GM18505 (cell line): ENCODE data around the gene CREB3L2.

Experiments used
- ATAC-seq: cut with Tn5 transposase; IDR thresholded peaks from one replicate; pipeline ENCODE4 v1.9.1; 2021; ENCODE audit not compliant: unreplicated experiment
- POLR2A ChIP-seq: IDR thresholded peaks from 4 replicates; pipeline ENCODE4 v1.6.1; 2011; ENCODE audit warnings: borderline replicate concordance; ENCODE audit not compliant: insufficient read depth, insufficient read length; ENCODE audit errors: extremely low read depth

CREB3L2 gene

DNA sequence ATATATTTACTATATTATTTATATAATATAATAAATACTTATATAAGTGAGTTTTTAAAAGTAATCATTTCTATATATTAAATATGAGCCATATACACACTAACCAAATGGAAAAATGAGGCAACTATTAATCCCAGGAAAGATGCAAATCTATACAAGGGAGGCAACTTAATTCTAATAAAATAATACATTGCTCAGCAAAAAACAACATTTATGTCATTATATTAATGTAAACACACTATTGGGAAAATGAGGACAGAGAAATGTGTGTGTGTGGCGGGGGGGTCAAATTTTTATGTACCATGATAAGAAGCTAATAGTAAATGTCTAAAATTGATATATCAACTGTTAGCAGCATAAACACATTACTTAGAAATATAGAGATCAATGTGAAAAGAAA is 131.8 kb downstream of the CREB3L2 start:
- TF ChIP-seq POLR2A, result no peak
- ATAC-seq, result no peak

DNA sequence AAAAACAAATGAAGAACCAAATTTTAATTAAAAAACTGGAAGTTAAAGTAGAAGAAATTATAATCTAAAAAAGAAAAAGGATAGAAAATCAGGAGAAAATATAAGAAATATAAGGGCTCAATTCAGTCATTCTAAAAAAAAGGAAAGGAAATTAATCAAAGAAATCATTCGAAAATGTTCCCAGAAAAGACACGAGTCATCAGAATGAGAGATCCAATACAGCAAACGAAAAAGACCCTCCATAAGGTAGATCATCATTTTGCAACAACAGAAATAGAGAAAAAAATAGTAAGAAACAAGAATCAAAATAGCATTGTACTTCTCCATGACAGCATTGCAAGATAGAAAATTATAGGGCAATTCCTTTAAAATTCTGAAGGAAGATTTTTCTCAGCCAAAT is 132.6 kb downstream of the CREB3L2 start:
- TF ChIP-seq POLR2A, result no peak
- no peak for ATAC-seq

DNA sequence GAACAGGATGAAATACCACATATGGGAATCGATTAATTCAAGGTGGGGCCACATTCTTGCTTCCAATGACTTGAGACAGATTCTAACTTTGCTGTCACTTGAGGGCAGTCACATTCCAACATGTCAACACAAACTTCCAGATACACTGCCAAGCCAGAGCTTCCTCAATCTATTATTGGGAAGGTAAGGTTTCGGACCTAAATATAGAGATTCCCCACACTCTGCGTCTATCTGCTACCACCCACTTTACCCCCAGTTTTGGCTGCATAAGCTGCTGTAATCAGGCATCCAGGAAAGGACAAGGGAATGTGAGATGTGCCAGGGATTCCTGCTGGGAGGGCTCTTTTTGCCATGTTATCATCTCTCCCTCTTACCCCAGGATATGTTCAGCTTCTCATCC is 134.6 kb downstream of the CREB3L2 start:
- ATAC-seq, result no peak
- no peak for TF ChIP-seq POLR2A

DNA sequence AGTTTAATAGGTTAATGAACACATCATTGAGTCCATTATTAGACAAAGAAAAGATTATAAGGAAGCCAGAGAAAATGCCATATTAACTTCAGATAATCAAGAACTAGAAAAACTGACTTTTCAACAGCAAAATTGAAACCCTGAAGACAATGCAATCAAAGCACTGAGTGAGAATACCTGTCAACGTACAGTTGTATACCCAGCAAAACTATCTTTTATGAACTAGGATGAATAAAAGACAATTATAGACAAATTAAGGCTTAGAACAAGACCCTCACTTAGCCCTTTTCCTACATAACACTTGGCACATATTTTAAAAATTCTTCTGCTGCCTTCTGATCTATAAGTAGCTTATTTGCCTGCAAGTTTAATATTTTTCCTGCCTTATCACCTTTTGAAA is 136.1 kb downstream of the CREB3L2 start:
- no peak for ATAC-seq
- no peak for TF ChIP-seq POLR2A

DNA sequence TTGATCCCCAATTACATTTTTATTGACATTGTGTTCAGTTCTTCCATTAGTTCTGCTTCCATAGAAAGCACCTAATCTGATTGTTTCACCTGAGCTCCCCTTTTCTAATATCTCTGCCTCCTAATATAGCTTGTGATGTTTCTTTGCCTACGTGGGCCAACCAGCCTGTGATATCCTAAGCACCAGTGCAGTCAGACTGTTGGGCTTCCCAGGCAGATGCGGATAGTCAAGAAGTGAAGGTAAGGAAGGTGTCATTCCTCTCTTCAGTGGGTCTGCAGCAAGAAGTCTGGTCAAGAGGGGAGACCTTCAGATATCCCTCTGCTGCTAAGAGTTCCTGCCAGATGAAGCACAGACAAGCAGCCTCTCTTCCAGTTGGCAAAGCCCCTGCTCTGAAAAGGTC is 138.9 kb downstream of the CREB3L2 start:
- no peak for TF ChIP-seq POLR2A
- no peak for ATAC-seq

DNA sequence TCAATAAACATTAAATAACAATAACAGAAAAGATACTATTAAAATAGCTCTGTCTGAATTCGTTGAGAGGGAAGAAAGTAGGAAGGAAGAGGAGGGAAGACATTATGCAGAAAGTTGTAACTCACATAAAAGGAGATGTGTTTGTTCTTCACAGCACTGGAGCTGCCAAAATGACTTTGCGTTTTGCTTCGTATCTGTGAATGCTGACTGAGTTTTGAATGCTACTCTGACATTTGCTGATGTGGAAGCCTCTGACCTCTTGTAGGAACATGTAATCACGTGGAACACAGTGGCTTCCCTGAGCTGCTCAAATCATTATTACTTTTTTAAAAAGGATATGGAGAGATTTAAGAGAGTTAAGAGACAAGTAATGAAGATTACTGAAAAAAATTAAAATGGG is 139.5 kb downstream of the CREB3L2 start:
- no peak for TF ChIP-seq POLR2A

DNA sequence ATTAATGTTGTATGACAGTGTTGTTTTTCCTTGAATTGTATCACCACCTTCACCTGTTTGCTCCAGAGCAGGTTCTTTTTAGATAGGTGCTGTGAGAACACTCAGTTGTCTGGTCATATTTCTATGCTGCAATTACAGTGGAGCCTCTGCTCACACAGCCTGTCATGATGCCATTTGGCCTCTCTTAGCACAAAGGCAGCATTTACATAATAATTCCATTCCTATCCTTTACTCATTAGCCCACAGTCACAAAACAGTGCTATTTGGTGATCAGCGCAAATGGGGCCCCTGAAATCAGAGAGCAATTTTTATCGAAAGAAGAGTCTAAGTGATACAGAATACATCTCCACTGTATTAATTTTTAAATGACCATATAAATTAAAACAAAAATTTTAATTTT is 141.3 kb downstream of the CREB3L2 start:
- ATAC-seq, result no peak
- no peak for TF ChIP-seq POLR2A

More for the DNA sequence above, 139.5 kb downstream of the CREB3L2 start:
- ATAC-seq, result no peak

DNA sequence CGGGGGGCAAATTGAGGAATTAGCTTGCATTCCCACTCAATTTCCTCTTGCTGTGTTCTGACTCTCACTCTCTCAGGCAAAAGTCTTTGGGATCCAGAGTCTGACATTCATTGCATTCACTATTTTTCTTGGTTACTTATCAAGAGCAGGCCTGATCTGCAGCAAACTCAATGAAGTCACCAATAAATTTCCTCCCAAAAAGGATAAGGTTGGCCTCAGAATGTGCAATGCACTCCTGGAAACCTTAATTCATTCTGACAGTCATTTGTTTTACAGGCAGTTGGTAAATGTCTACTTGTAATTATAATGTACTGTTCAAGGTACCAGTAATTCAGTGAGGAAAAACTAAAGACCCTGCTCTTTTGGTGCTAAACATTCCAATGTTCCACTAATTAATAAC is 148.8 kb downstream of the CREB3L2 start:
- TF ChIP-seq POLR2A, result no peak

DNA sequence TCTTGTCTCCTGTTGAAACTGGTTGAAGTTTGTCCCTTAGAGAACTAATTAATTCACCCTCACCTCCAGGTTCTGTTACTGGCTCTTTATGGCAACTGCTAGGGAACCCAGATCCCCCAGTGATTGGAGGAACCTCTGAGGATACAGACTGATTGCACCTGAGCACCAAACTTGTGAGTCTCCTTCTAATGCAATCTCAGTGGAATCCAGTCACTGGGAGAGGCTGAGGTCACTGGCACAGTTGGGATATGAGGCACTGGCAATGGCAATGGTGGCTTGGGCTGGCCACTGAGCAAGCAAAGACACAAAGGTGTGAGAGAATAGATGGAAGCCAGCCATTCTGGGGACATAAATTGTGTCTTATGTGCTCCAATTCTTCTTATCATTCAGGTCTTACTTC is 149.8 kb downstream of the CREB3L2 start:
- peak; percentile 18 for TF ChIP-seq POLR2A
- no peak for ATAC-seq

More for the DNA sequence above, 148.8 kb downstream of the CREB3L2 start:
- ATAC-seq, result no peak

DNA sequence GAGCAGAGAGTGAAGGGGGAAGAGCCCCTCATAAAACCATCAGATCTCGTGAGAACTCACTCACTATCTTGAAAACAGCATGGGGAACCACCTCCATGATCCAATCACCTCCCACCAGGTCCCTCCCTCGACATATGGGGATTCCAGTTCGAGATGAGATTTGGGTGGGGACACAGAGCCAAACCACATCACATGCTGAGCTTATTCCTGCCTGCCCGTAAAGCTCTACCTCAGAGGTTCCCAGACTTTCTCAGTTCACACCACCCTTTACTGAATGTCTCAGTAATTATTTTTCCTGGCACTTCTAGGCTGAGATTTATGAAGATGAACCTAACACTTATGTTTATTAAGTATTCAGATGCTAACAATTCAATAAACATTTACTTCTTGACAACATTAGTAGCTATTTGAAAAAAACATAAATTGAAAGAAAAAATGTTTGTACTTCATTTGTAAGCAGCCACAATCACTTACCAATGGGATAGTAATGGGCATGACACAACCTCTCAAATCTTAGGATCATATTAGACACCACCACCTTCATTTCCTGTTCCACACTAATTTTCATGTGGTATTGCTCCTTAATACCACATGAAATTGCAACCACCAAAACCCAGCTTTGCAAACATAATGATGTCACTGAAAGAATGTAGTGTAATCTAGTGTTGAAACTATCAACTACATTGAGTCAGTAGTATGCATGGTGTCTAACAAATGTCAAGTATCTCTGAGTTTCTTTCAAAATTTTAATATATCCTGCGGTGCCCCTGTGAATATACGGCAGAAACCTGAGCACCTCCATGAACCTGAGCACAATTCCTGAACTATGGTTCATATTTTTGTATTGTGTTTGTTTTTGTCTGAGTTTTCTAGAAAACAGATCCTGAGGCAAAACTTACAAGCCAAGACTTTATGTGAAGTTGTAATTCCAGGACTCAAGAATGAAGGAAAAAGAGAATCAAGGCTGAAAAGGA is 150.6 kb downstream of the CREB3L2 start:
- ATAC-seq, result no peak
- TF ChIP-seq POLR2A, result no peak

DNA sequence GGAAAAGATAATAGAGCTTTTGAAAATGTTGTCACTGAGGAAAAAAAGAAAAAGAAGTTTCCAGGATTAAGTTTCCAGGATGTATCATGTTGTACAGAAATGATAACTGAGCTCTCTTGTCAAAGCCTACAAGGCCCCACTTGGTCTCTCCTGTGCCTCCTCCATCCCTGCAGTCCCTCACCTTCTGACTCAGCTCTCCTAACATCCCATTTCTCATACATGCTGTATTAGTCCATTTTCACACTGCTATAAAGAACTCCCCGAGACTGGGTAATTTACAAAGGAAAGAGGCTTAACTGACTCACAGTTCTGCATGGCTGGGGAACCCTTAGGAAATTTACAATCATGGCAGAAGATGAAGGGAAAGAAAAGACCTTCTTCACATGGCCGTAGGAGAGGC is 151.3 kb downstream of the CREB3L2 start:
- no peak for ATAC-seq
- TF ChIP-seq POLR2A, result no peak

DNA sequence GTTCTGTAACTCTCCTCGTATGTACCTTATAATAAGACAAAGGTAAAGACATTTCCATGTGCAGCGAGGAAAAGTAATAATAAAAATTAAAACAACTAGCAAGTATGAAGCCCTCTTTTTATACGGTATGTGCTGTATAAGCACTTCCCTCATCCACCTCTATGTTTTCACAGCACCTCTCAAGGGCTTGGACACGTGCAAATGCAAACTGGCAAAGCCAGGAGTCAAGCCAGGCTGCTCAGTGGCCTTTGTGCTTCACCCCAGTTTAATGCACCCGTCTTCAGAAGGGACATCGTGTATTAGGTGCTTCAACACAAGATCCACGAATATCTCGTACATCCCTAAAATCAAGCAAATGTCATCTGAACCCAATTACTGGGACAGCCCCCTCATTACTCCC is 153.8 kb downstream of the CREB3L2 start:
- TF ChIP-seq POLR2A, result no peak
- ATAC-seq, result no peak

DNA sequence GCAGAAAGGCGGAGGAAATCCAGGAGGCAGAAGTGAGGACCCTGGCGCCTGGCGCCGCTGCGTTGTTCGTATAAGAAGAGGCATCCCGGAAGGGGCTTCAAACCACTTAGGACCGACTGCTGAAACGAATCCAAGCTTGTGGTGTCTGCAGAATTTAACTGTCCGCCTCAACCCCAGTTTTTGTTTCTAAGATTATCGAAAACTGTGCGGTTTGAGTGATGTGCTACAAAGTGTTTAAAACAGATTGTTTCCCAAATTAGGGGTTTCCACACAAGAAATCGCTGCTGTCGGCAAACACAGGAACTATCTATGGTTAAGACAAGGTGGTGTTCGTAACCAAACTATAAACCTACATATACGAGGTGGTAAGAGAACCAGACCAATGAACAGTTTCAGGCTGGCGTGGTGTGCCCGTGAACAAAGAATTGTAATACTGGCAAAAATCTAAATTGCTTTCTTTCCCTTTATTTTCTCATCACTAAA is 154.3 kb downstream of the CREB3L2 start:
- ATAC-seq, result peak; percentile 20
- no peak for TF ChIP-seq POLR2A

DNA sequence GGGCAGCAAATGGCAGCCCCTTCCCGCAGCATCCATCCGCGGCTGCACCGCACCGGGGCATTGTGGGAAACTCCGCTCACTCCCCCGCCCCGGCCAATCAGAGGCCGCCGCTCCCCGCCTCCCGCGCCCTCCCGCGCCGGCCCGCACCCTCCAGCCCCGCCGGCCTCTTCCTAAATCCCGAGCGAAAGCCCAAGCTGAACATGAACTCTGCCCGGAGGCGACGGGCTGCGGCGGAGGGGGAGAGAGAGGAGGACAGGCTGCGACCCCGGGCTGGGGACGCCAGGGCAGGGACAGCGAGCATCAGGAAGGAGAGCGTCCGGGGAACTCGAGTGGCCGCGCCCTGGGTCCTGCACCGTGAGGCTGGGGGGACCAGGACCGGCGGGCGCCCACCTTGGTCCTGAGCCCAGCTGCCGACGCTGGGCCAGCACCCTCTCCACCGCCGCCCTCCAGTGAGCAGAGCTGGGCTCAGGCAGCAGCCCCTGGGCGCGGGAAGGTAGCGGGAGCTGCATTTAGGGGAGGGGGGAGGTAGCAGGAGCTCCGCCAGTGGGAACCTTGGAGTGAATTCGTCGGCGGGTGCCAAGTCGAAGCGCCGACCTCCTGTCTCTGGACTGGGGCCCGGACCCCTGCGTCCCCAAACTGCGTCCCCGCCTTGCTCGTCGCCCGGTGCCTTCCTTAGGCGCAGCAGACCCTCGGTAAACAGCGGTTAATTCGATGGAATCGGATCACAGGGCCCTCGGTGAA is 154.9 kb downstream of the CREB3L2 start, which contains the start of gene DGKI:
TSS of gene DGKI (minus strand) at position 148 of the 741 bp plus-strand sequence.
- peak; percentile 42 for ATAC-seq
- no peak for TF ChIP-seq POLR2A

DNA sequence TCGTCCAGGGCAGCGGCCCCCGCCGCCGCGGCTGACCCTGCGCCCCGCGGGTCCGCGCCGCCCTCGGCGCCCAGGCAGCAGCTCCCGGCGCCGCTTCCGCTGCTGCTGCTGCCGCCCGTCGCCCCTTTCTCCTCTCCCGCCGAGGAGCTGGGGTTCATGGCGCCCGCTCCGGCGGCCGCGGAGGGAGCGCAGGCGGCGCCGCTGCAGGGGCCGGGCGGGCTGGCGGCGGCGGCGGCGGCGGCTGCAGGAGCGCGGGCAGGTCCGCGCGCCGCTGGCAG is 155.4 kb downstream of the CREB3L2 start:
- TF ChIP-seq POLR2A, result no peak
- ATAC-seq, result peak; percentile 36
